Right lobe of liver (tissue), 6 donors: Measurements from ENCODE around the gene CDK12. TPM values are rescaled to one million over a fixed set of nuclear protein-coding genes. Genes with fewer than 3 reads are reported as not detected.

Experiments
- ATAC-seq, 4 donors: fragments of 200-7000 bp; cut with Tn5 transposase; one replicate each; pipeline ENCODE4 v1.9.1; 2020; ENCODE audit warnings: mild to moderate bottlenecking in 4 of 4, moderate library complexity in 4 of 4
- DNase-seq, 3 donors: peaks; one replicate each; pipeline ENCODE4 v3.0.0-alpha.2; 2020
- H3K27ac ChIP-seq, 3 donors: fragments of 200-600 bp; one replicate each; pipeline ENCODE4 v1.8.0; 2022
- H3K27me3 ChIP-seq, 2 donors: fragments of 200-600 bp; one replicate each; pipeline ENCODE4 v1.8.0; 2022
- H3K36me3 ChIP-seq, 4 donors: fragments of 200-600 bp; sonication (generic) in 1 of 4; one replicate each; pipeline versions ENCODE4 v1.5.1 to v1.8.0; 2017 to 2022; ENCODE audit warnings: control low read depth in 1 of 4
- H3K4me1 ChIP-seq, 4 donors: fragments of 200-600 bp; sonication (generic) in 1 of 4; one replicate each; pipeline versions ENCODE4 v1.5.1 to v1.8.0; 2017 to 2022; ENCODE audit warnings: control low read depth in 1 of 4
- H3K4me3 ChIP-seq, 3 donors: fragments of 200-600 bp; one replicate each; pipeline ENCODE4 v1.8.0; 2022
- H3K9me3 ChIP-seq, 4 donors: fragments of 200-600 bp; sonication (generic) in 1 of 4; one replicate each; pipeline versions ENCODE4 v1.5.1 to v1.8.0; 2017 to 2022; ENCODE audit warnings: control low read depth in 1 of 4
- CTCF ChIP-seq, 4 donors: fragments of 200-600 bp in 3 of 4; fragments of 450-650 bp in 1 of 4; IDR thresholded peaks; one replicate each; pipeline versions ENCODE4 v1.5.1 to v1.8.0; 2016 to 2022; ENCODE audit warnings: antibody characterized with exemption in 4 of 4, mild to moderate bottlenecking in 2 of 4
- POLR2A ChIP-seq: fragments of 450-650 bp; IDR thresholded peaks from one replicate; pipeline ENCODE4 v1.6.1; 2017; ENCODE audit warnings: antibody characterized with exemption, mild to moderate bottlenecking
- WGBS: methylation state at CpG from one replicate; pipeline ENCODE4 v1.1.6; 2018; ENCODE audit warnings: low coverage, low lambda C conversion rate; ENCODE audit not compliant: insufficient coverage; ENCODE audit errors: missing lambda C conversion rate; 5-methylcytosine and 5-hydroxymethylcytosine counted together
- intact Hi-C, 2 donors: fragments of 100-400 bp; cut with DNase I; formaldehyde crosslinking; loops; one replicate each; pipeline versions ENCODE4 v1.11.2 to v1.14.1; 2022
- total RNA-seq, 6 experiments: library from RNA; depleted of rRNA in 2 of 6; stranded (reverse); fragments of >200 nt in 2 of 6; fragmentation: NEBNext Ultra II Directional in 3 of 6; extraction: Animal tissue kit (Norgen Biotek cat#: 25700) in 3 of 6; gene quantifications; one replicate each; pipeline versions ENCODE4 v1.1.0 to v1.2.4, GENCODE V29; 2016 to 2023
- donor health status: DM: no; HTN: yes; CAD: no.
- donor health status: DM: no; HTN: no; CAD: no.
- donor health status: DM: no; HTN: no; CAD: no.
- donor health status: DM: no; HTN: yes; CAD: no.
- donor health status: DM: no; HTN: yes; CAD: no.

Gene CDK12
- total RNA-seq, 6 experiments from 2014 or later: 19.4 to 33.4 (median 30.4) TPM

- Histone ChIP-seq H3K27ac (no peak overlapping the region), H3K27me3 (no peaks in the 10 kb centered on the region), H3K36me3 (peaks cover 0 to 54% (median 9%) of the 10 kb centered on the region in 4 donors), H3K4me3 (no peak overlapping the region), H3K4me1 (no peaks in the 10 kb centered on the region), H3K9me3 (no peaks in the 10 kb centered on the region)
- no peak for DNase-seq
- no peak for TF ChIP-seq POLR2A
- no peak for TF ChIP-seq CTCF (IDR thresholded peaks at IDR 0.05)
- intact Hi-C loops: no loop called here
- ATAC-seq: no peak
- WGBS: no CpG with 5 or more reads among the region's 2 CpGs
Measured at GRCh38 chr17:39555368-39555767, 94.1 kb downstream of the CDK12 start.

- peaks cover 0 to 49% (median 9%) of the 10 kb centered on the region in 4 donors for H3K36me3 ChIP-seq
- WGBS: 73% methylated on average over 1 of the region's 1 CpG
- no peak overlapping the region for H3K4me3 ChIP-seq
- H3K27ac ChIP-seq: no peak overlapping the region
- ATAC-seq: no peak
- H3K4me1 ChIP-seq: no peaks in the 10 kb centered on the region
- intact Hi-C loops: no loop called here
- H3K27me3 ChIP-seq: no peaks in the 10 kb centered on the region
- H3K9me3 ChIP-seq: no peaks in the 10 kb centered on the region
- TF ChIP-seq CTCF (IDR thresholded peaks at IDR 0.05) (no peak), POLR2A (no peak)
- DNase-seq: no peak
Measured at GRCh38 chr17:39556423-39556822, 95.1 kb downstream of the CDK12 start.

DNA sequence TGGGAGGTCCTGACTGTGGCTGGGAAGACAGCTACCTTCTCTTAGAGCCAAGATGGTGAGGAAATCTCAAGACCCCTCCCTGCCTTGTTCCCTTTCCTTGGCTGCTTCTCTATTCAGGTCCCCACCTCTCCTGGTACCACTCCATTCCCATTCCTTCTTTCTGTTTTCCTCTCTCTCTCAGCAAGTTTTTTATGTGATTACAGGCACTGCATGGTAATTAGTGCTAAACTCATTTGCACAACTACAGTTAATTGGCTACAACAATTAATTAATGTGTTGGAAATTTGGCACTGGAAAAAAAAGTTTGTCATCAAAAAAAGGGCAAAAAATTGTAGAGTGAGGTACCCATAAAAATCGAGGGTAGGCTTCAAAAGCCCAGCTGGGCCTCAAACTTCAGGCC, 101.1 kb downstream of the CDK12 start:
- DNase-seq (no peak), ATAC-seq (no peak)
- TF ChIP-seq POLR2A: no peak
- TF ChIP-seq CTCF (IDR thresholded peaks at IDR 0.05): no peak
- Histone ChIP-seq H3K27ac (no peak overlapping the region), H3K27me3 (no peaks in the 10 kb centered on the region), H3K9me3 (no peaks in the 10 kb centered on the region), H3K36me3 (peaks cover 0 to 23% (median 2%) of the 10 kb centered on the region in 4 donors), H3K4me3 (no peak overlapping the region), H3K4me1 (no peaks in the 10 kb centered on the region)
- intact Hi-C loops: no loop called here
- WGBS: 67% methylated on average over 1 of the region's 1 CpG

GRCh38 chr17:39562976-39563375, 101.7 kb downstream of the CDK12 start:
- no peaks in the 10 kb centered on the region for H3K27me3 ChIP-seq
- intact Hi-C loops: no loop called here
- no peak overlapping the region for H3K27ac ChIP-seq
- no peak for DNase-seq
- H3K9me3 ChIP-seq: no peaks in the 10 kb centered on the region
- WGBS: 79% methylated on average over 4 of the region's 7 CpGs
- H3K4me1 ChIP-seq: no peaks in the 10 kb centered on the region
- no peak overlapping the region for H3K4me3 ChIP-seq
- no peak for TF ChIP-seq POLR2A
- TF ChIP-seq CTCF (IDR thresholded peaks at IDR 0.05): no peak
- no peak for ATAC-seq
- peaks cover 0 to 19% (median 2%) of the 10 kb centered on the region in 4 donors for H3K36me3 ChIP-seq

GRCh38 chr17:39563476-39563875, 102.2 kb downstream of the CDK12 start:
- intact Hi-C loops: no loop called here
- ATAC-seq: no peak

More at GRCh38 chr17:39563476-39563875, 102.2 kb downstream of the CDK12 start:
- H3K36me3 ChIP-seq: peaks cover 0 to 19% (median 2%) of the 10 kb centered on the region in 4 donors
- H3K27me3 ChIP-seq: no peaks in the 10 kb centered on the region
- no peak overlapping the region for H3K4me3 ChIP-seq
- H3K4me1 ChIP-seq: no peaks in the 10 kb centered on the region
- H3K27ac ChIP-seq: no peak overlapping the region
- no peak for DNase-seq
- no peaks in the 10 kb centered on the region for H3K9me3 ChIP-seq
- TF ChIP-seq CTCF (IDR thresholded peaks at IDR 0.05) (no peak), POLR2A (no peak)
- 64% methylated on average over 12 of the region's 17 CpGs for WGBS
